GM18508 (cell line): Measurements from ENCODE around the gene MCC.
"Not testable (repeated sequence)": the region's sequence is repeated elsewhere in the genome, so short reads cannot be mapped to it uniquely, and the experiment has no call there.

ENCODE experiments used
- ATAC-seq: cut with Tn5 transposase; IDR thresholded peaks from one replicate; pipeline ENCODE4 v1.9.1; 2021; ENCODE audit warnings: moderate number of reproducible peaks; ENCODE audit not compliant: insufficient read depth, unreplicated experiment

Gene MCC

GRCh38 chr5:113081091-113081839 lies 407.0 kb downstream of the MCC start:
- ATAC-seq: no peak

- not testable (repeated sequence) for ATAC-seq
Observed at GRCh38 chr5:113076649-113077048, 411.6 kb downstream of the MCC start.

GRCh38 chr5:113075019-113075418 lies 413.2 kb downstream of the MCC start:
- no peak for ATAC-seq

GRCh38 chr5:113073629-113074034 lies 414.6 kb downstream of the MCC start:
- not testable (repeated sequence) for ATAC-seq

- no peak for ATAC-seq
Observed at GRCh38 chr5:113071401-113071800, 416.9 kb downstream of the MCC start.

- no peak for ATAC-seq
Observed at GRCh38 chr5:113070901-113071300, 417.4 kb downstream of the MCC start.

GRCh38 chr5:113068559-113068958 lies 419.7 kb downstream of the MCC start:
- no peak for ATAC-seq

- ATAC-seq: no peak
Observed at GRCh38 chr5:113067635-113068344, 420.5 kb downstream of the MCC start.

- ATAC-seq: no peak
Observed at GRCh38 chr5:113065626-113066025, 422.6 kb downstream of the MCC start.

- ATAC-seq: no peak
Observed at GRCh38 chr5:113064806-113065205, 423.4 kb downstream of the MCC start.

- ATAC-seq: no peak
Observed at GRCh38 chr5:113063927-113064326, 424.3 kb downstream of the MCC start.

- ATAC-seq: no peak
Observed at GRCh38 chr5:113062869-113063508, 425.3 kb downstream of the MCC start.

GRCh38 chr5:113061846-113062780 lies 426.1 kb downstream of the MCC start:
- ATAC-seq: no peak

GRCh38 chr5:113060408-113061025 lies 427.7 kb downstream of the MCC start:
- ATAC-seq: no peak

- ATAC-seq: no peak
Observed at GRCh38 chr5:113059232-113060040, 428.8 kb downstream of the MCC start.

GRCh38 chr5:113058706-113059226 lies 429.5 kb downstream of the MCC start:
- no peak for ATAC-seq

- ATAC-seq: no peak
Observed at GRCh38 chr5:113058269-113058668, 430.0 kb downstream of the MCC start.

GRCh38 chr5:113057557-113057984 lies 430.7 kb downstream of the MCC start:
- no peak for ATAC-seq

- ATAC-seq: no peak
Observed at GRCh38 chr5:113056988-113057387, 431.3 kb downstream of the MCC start.
